ENCODE results near the gene BBX.

Gene BBX

GRCh38 chr3:107662124-107662507 is 139.4 kb downstream of the BBX start:
- no peak for DNase-seq (ENCODE audit: low spot score)

GRCh38 chr3:107662586-107662985 is 139.8 kb downstream of the BBX start:
- TF ChIP-seq CTCF (IDR thresholded peaks at IDR 0.05; ENCODE audit: extremely low read depth, missing control alignments) = no peak
- no peak for DNase-seq (ENCODE audit: low spot score)

More at GRCh38 chr3:107662124-107662507, 139.4 kb downstream of the BBX start:
- no peak for TF ChIP-seq CTCF (IDR thresholded peaks at IDR 0.05; ENCODE audit: extremely low read depth, missing control alignments)

GRCh38 chr3:107663266-107663665 is 140.5 kb downstream of the BBX start:
- no peak for DNase-seq (ENCODE audit: low spot score)
- TF ChIP-seq CTCF (IDR thresholded peaks at IDR 0.05; ENCODE audit: extremely low read depth, missing control alignments) = no peak

- DNase-seq (ENCODE audit: low spot score) = no peak
- no peak for TF ChIP-seq CTCF (IDR thresholded peaks at IDR 0.05; ENCODE audit: extremely low read depth, missing control alignments)
These were observed 141.9 kb downstream of the BBX start for GRCh38 chr3:107664614-107665013.

- no peak for TF ChIP-seq CTCF (IDR thresholded peaks at IDR 0.05; ENCODE audit: extremely low read depth, missing control alignments)
- DNase-seq (ENCODE audit: low spot score) = no peak
These were observed 142.6 kb downstream of the BBX start for GRCh38 chr3:107665351-107665750.

GRCh38 chr3:107666853-107667252 is 144.1 kb downstream of the BBX start:
- no peak for TF ChIP-seq CTCF (IDR thresholded peaks at IDR 0.05; ENCODE audit: extremely low read depth, missing control alignments)
- DNase-seq (ENCODE audit: low spot score) = no peak

DNA sequence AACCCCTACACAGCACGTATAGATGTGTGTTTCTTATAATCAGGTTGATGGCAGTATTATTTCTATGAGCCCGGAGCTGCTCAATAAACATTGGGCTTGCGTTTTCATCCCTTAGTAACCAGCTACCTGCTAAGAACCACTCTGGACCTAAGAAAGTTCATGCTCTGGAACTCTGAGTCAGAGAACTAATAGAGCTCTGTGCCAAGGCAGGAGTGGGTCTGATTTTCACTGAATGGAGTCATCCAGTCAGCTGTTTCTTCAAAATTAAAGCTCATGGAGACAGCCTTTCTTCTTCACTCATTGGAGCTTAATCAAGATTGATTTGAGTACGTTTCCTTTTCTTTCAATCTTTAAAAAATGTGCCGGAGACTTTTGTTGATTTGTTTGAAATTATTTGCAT is 145.7 kb downstream of the BBX start:
- TF ChIP-seq CTCF (IDR thresholded peaks at IDR 0.05; ENCODE audit: extremely low read depth, missing control alignments) = no peak
- no peak for DNase-seq (ENCODE audit: low spot score)
